Measurements from ENCODE around the gene MYH11. TPM values are rescaled to one million over a fixed set of nuclear protein-coding genes. Genes with fewer than 3 reads are reported as not detected.

MYH11 gene
- total RNA-seq, 1 donor from 2014 or later = not detected

- intact Hi-C loops (cut with micrococcal nuclease) = no loop called here
Observed at GRCh38 chr16:15846510-15846909, 10.3 kb downstream of the MYH11 start.

- intact Hi-C loops (cut with micrococcal nuclease) = no loop called here
Observed at GRCh38 chr16:15843635-15844279, 13.1 kb downstream of the MYH11 start.

GRCh38 chr16:15839204-15839603 lies 17.6 kb downstream of the MYH11 start:
- intact Hi-C loops (cut with micrococcal nuclease) = loop anchor here (10.0 kb wide), 1 partner anchor 356 kb away; no protein-coding TSS in a partner anchor

- intact Hi-C loops (cut with micrococcal nuclease) = loop anchor here (10.0 kb wide), 1 partner anchor 357 kb away; no protein-coding TSS in a partner anchor
Observed at GRCh38 chr16:15837761-15838160, 19.1 kb downstream of the MYH11 start.

- intact Hi-C loops (cut with micrococcal nuclease) = loop anchor here (10.0 kb wide), 1 partner anchor 358 kb away; no protein-coding TSS in a partner anchor
Observed at GRCh38 chr16:15836965-15837611, 19.7 kb downstream of the MYH11 start.

- intact Hi-C loops (cut with micrococcal nuclease) = loop anchor here (10.0 kb wide), 1 partner anchor 359 kb away; no protein-coding TSS in a partner anchor
Observed at GRCh38 chr16:15836074-15836473, 20.8 kb downstream of the MYH11 start.

- intact Hi-C loops (cut with micrococcal nuclease) = loop anchor here (10.0 kb wide), 1 partner anchor 359 kb away; no protein-coding TSS in a partner anchor
Observed at GRCh38 chr16:15835136-15835878, 21.5 kb downstream of the MYH11 start.

- intact Hi-C loops (cut with micrococcal nuclease) = loop anchor here (10.0 kb wide), 1 partner anchor 360 kb away; no protein-coding TSS in a partner anchor
Observed at GRCh38 chr16:15834502-15834901, 22.3 kb downstream of the MYH11 start.

- intact Hi-C loops (cut with micrococcal nuclease) = loop anchor here (10.0 kb wide), 1 partner anchor 361 kb away; no protein-coding TSS in a partner anchor
Observed at GRCh38 chr16:15833541-15833940, 23.3 kb downstream of the MYH11 start.

GRCh38 chr16:15832241-15832640 lies 24.6 kb downstream of the MYH11 start:
- intact Hi-C loops (cut with micrococcal nuclease) = loop anchor here (10.0 kb wide), 1 partner anchor 363 kb away; no protein-coding TSS in a partner anchor

GRCh38 chr16:15830832-15831451 lies 25.9 kb downstream of the MYH11 start:
- intact Hi-C loops (cut with micrococcal nuclease) = loop anchor here (10.0 kb wide), 1 partner anchor 364 kb away; no protein-coding TSS in a partner anchor

- intact Hi-C loops (cut with micrococcal nuclease) = no loop called here
Observed at GRCh38 chr16:15829460-15829859, 27.4 kb downstream of the MYH11 start.

- intact Hi-C loops (cut with micrococcal nuclease) = no loop called here
Observed at GRCh38 chr16:15827709-15828343, 29.0 kb downstream of the MYH11 start.

- intact Hi-C loops (cut with micrococcal nuclease) = no loop called here
Observed at GRCh38 chr16:15827299-15827698, 29.5 kb downstream of the MYH11 start.

GRCh38 chr16:15825750-15826305 lies 31.0 kb downstream of the MYH11 start:
- intact Hi-C loops (cut with micrococcal nuclease) = no loop called here

- intact Hi-C loops (cut with micrococcal nuclease) = loop anchor here (1.0 kb wide), 1 partner anchor 57 kb away; no protein-coding TSS in a partner anchor
Observed at GRCh38 chr16:15822957-15823356, 33.9 kb downstream of the MYH11 start.

GRCh38 chr16:15820837-15821236 lies 36.0 kb downstream of the MYH11 start:
- intact Hi-C loops (cut with micrococcal nuclease) = loop anchor here (2.0 kb wide), 1 partner anchor 306 kb away; no protein-coding TSS in a partner anchor

GRCh38 chr16:15819046-15819445 lies 37.8 kb downstream of the MYH11 start:
- intact Hi-C loops (cut with micrococcal nuclease) = no loop called here

- intact Hi-C loops (cut with micrococcal nuclease) = no loop called here
Observed at GRCh38 chr16:15817446-15817845, 39.4 kb downstream of the MYH11 start.

- intact Hi-C loops (cut with micrococcal nuclease) = no loop called here
Observed at GRCh38 chr16:15816228-15816627, 40.6 kb downstream of the MYH11 start.

All from T-helper 1 cell treated with Interleukin-12 subunit alpha and Interleukin-12 subunit beta and Interleukin-4 antibody, amounts not matched to agents 30 ng/mL and 1 ng/mL, for 36 hours (primary cell).